HFF-Myc (cell line): ENCODE results near the gene TNS4.
A peak's percentile ranks its signal among the peaks of the same experiment; 100 is the strongest.

Experiments
- DNase-seq: peaks from one replicate; pipeline ENCODE4 v3.0.0-alpha.2; 2011; ENCODE audit warnings: low read depth; ENCODE audit errors: extremely low read depth
- H3K4me3 ChIP-seq: replicated peaks from 2 replicates; pipeline ENCODE4 v1.5.1; 2011; ENCODE audit warnings: low read depth, mild to moderate bottlenecking, control low read depth, low read length
- CTCF ChIP-seq: IDR thresholded peaks from 2 replicates; pipeline ENCODE4 v1.5.1; 2012; ENCODE audit warnings: mild to moderate bottlenecking, low read depth, low read length, control low read depth; ENCODE audit errors: missing control alignments

TNS4 gene

GRCh38 chr17:40456396-40456951 lies 44.9 kb downstream of the TNS4 start:
- no peak overlapping the region for H3K4me3 ChIP-seq
- DNase-seq: no peak
- TF ChIP-seq CTCF: no peak

DNA sequence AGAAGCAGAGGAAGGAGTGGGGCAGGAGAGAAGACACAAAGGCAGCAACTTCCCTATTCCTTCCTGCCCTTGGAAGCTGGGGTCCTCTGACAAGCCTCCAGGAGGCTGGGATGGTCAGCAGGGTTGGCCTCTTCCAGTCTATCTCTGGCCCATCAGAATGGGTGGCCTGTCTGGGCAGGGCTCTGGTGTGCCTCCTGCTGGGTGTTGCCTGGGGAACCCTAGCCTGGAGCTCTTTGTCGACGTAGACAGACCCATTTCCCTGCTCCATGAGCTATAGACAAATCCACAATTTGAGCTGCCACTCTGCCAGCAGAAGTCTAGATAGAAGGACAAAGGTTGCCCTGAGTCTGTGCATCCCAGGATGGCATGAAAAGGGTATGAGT lies 46.8 kb downstream of the TNS4 start:
- H3K4me3 ChIP-seq: no peak overlapping the region
- TF ChIP-seq CTCF: no peak
- DNase-seq: no peak

DNA sequence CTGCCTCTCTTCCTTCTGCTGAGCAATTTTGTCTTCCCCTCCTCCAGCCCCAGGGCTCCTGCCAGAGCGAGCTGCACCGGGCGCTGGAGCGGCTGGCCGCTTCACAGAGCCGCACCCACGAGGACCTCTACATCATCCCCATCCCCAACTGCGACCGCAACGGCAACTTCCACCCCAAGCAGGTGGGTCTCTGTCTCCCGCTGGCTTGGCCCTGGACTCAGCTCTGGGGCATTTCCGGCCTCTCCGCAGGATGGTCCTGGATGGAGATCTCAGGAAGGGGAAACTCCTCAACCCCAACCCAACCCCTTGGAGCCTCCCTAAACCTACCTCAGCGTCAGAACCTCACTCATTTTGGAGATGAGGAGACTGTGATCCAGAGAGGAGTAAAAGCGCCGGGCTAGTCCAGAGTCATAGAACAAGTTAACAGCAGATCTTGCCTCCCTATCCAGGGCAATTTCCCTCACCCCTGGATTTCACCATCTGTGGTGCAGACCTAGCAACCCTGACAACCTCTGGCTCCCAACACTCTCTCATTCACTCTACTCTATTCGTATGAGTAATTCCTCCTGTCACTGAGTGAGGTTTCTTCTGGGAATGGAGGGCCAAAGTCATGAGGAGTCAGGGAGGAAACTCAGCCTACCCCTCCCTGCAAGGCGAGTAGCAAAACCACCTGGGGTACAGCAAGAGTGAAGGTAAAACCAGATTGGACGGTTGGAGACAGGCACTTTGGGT lies 47.4 kb downstream of the TNS4 start:
- TF ChIP-seq CTCF: no peak
- DNase-seq: peak; percentile 81

DNA sequence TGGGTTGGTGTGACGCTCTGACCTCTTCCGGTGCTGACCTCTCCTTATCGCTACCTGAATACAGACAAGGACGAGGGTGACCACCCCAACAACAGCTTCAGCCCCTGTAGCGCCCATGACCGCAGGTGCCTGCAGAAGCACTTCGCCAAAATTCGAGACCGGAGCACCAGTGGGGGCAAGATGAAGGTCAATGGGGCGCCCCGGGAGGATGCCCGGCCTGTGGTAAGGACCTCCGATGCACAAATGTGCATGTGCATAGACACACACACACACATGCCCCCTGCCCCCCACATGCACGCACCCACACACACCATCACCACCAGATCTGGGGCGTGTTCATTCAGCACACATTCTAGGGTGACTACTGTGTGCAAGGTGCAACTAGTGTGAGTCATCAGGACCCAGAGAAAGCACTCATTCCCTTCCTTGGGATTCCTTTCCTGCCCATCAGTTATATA lies 48.5 kb downstream of the TNS4 start:
- no peak for DNase-seq
- no peak for TF ChIP-seq CTCF
- H3K4me3 ChIP-seq: no peak overlapping the region

More for the DNA sequence above, 47.4 kb downstream of the TNS4 start:
- H3K4me3 ChIP-seq: no peak overlapping the region

- TF ChIP-seq CTCF: no peak
- no peak for DNase-seq
- H3K4me3 ChIP-seq: no peak overlapping the region
Observed at GRCh38 chr17:40452216-40452787, 49.1 kb downstream of the TNS4 start.

DNA sequence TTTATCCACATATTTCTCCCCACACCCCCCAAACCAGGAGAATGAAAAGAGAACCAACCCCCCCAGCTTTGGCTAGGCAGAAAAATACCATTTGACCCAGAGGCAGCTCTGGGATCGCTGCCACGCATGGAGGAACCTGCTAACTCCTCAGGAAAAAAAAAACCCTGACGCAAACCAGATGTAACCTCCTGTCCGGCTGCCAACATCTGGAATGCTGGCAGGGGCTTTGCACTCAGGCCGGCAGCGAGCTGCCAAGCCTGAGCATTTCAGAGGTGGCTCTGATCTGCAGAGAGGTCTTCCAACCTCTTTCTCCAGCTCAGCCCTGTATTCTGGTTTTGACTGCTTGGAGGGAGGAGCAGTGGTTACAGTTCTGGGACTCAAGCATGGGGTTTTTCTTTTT lies 50.0 kb downstream of the TNS4 start:
- DNase-seq: no peak
- H3K4me3 ChIP-seq: no peak overlapping the region
- no peak for TF ChIP-seq CTCF
